G401 (cell line): Measurements from ENCODE around the gene HLA-B. TPM values are rescaled to one million over a fixed set of nuclear protein-coding genes. Genes with fewer than 3 reads are reported as not detected.
"Not testable (repeated sequence)": the region's sequence is repeated elsewhere in the genome, so short reads cannot be mapped to it uniquely, and the experiment has no call there.

Source experiments
- DNase-seq: peaks from one replicate; pipeline ENCODE4 v3.0.0-alpha.2; 2015; ENCODE audit warnings: low spot score
- in situ Hi-C: cut with HindIII; loops from 2 replicates; pipeline ENCODE4 v1.10.0; 2016; ENCODE audit warnings: low sequenced_read_pairs, mixed read lengths
- total RNA-seq: library from RNA; depleted of rRNA; stranded (reverse); fragments of >200 nt; shearing (Covaris generic); gene quantifications from 2 replicates; pipeline ENCODE4 v1.2.3, GENCODE V29; 2014

HLA-B gene
- total RNA-seq, 1 experiment from 2014 or later = 25.4 TPM

GRCh38 chr6:31386977-31387376 is 30.0 kb upstream of the HLA-B start:
- in situ Hi-C loops = no loop called here
- no peak for DNase-seq

DNA sequence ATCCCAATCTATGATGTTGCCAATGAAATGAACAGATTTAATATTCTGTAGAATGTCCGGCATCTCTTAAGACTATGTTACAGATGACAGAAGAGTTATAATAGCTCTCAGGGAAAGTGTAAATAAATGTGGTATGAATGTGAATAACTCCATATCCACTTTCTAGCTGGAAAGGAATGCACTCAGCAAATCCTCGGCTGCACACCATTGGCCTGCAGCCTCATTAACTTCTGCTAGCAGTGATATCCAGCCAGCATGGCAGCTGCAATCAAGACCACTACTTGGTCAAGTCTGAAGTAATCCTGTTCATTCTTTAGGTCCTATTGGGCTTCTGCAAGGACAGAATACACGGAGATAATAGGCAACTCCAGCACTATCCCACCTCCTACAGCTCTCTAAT is 29.1 kb upstream of the HLA-B start:
- DNase-seq = no peak
- in situ Hi-C loops = no loop called here

- in situ Hi-C loops = no loop called here
- DNase-seq = no peak
Observed at GRCh38 chr6:31385041-31385440, 28.1 kb upstream of the HLA-B start.

DNA sequence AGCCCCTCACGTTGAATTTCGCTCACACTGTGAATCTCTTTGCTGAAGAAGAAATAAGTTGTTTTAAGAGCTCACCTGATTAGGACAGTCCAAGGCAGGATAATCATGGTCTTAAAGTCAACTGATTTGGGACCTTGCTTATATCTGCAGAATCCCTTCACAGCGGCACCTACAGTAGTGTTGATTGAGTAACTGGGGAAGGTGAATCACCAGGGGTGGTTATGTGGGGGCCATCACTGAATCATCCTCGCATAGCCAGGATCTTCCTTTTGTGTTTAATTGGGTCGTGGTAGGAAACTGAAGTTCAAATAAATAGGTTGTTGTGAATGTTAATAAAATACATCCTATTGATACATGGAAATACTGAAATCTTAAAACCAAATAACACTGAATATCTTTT is 26.2 kb upstream of the HLA-B start:
- in situ Hi-C loops = no loop called here
- DNase-seq = no peak

- DNase-seq = no peak
- in situ Hi-C loops = no loop called here
Observed at GRCh38 chr6:31381666-31382065, 24.7 kb upstream of the HLA-B start.

DNA sequence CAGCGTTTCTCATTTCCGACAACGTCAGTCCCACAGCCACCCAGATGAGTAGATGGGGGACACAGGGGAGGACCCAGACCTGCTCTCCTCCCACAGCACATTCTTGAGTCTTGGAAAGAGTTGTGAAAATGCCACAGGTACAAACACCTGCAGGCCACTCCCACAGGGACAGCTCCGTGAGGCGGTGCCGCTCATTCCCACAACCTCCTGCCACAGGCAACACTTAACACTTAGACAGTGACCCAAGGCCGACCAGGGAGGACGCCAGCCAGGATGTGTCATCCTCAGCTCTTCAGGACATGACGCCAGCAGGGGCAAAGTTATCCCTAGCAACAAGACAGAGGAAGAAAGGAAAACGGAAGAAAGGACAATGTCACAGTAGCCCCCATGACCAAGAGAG is 22.9 kb upstream of the HLA-B start:
- DNase-seq = no peak
- in situ Hi-C loops = no loop called here

GRCh38 chr6:31378721-31379103 is 21.7 kb upstream of the HLA-B start:
- in situ Hi-C loops = no loop called here
- DNase-seq = no peak

DNA sequence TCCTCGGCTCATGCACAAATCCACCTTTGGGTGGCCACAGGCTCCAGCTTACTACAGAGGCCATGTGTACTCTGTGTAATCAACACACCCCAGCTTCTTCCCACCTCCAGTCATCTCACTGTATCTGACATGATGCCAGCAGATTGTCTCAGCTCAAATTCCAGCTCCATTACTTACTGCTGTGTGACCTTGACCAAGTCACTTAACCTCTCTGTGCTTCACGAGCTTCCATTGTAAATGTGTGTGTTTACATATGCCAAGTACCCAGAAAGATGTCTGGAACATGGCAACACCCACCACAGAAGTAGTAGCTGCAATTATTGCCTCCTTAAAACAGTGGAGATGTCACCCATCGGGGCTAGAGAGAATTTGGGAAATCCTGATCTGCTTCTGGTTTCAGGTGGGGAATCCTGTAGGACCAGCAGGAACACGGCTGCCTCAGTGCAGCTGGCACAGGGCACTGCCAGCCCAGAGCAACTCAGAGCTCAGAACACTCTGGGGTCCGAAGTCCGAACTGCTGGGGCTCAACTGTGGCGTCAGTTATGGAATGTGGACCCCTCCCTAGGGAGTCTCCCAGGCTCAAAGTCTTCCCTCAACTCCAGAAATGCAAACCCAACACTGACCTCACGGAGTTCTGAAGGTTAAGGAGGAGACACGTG is 21.2 kb upstream of the HLA-B start:
- in situ Hi-C loops = no loop called here
- DNase-seq = no peak

DNA sequence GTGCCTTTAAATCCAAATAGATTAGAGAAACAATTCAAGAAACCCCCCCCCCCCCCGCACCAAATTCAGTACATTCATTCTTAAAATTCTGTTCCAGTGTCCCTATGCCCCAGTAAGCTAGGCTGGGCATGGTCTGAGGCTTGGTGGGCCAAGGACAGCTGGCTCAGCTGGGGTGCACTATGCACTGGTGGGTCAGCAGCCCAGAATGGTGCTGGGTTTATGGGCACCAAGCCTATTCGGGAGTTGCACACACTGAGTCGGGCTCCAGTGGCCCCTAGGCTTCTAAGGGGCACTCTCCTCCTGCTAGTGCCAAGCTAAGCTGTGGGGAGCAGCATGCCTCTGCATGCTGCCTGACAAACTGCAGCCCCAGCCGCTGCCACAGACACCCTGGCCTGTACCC is 20.1 kb upstream of the HLA-B start:
- in situ Hi-C loops = no loop called here

DNA sequence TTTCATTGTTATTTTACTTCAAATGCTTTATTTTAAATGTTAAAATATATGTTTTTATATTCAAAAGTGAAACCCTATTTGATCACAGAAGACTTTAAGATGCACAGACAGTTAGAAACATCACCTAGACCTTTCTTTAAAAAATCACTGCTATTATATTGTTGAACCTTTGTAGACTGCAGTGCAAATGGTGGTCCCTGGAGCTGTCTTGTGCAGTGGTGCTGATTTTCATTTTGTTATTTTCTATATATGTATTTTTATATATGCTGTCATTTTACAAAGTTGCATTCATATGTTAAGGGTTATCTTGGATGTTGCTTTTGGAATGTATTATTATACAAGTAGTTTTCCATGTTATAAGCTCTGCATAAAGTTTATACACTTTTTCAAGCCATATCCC is 18.7 kb upstream of the HLA-B start:
- in situ Hi-C loops = no loop called here

More for the DNA sequence above, 20.1 kb upstream of the HLA-B start:
- DNase-seq = no peak

DNA sequence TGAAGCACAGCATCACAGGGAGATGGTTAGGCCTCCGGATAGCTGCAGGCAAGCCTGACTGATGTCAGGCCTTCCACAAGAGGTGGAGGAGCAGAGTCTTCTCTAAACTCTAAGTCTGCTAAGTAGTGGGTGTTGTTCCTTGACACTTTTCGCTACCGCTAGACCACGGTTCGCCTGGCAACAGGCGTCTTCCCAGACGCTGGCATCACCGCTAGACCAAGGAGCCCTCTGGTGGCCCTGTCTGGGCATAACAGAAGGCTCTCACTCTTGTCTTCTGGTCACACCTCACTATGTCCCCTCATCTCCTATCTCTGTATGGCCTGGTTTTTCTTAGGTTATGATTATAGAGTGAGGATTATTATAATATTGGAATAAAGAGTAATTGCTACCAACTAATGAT is 17.1 kb upstream of the HLA-B start:
- in situ Hi-C loops, DNase-seq: not testable (repeated sequence)

More for the DNA sequence above, 18.7 kb upstream of the HLA-B start:
- DNase-seq = no peak

GRCh38 chr6:31368461-31368860 is 11.5 kb upstream of the HLA-B start:
- in situ Hi-C loops = no loop called here
- DNase-seq = peak; percentile 4

DNA sequence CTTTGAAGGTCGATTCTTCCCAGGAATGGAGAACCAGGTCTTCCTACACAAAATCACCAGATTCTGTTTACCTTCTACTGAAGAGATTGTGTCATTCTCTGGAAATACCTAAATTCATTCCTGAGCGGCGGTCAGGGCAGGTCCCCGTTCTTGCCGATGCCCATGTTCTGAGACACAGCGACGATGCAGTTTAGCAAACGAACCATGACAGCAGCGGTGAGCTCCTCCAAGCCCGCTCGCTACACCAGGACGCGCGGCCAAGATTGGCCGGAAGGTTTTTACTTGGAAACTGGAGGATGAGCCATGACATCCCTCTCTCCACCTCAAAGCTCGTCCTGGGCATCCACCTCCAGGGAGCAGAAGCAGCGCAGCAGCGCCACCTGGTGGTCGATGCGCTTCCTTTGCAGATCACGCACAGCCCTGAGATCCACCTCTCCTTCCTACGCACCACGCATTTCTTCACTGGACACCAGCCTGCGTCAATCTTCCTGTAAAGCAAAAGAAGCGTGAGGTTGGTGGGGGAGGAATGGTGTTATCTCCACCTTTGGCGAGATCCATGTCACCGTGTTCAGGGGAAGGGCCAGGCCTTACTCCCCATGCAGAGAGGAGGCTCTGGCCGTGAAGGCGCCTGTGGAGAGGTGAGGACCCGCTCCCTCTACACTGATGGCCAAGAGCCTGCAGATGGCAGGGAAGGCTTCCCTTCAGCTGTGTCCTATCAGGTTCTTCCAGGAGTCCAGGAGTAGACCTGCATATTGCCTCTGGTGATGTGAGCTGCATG is 9.9 kb upstream of the HLA-B start:
- DNase-seq = peak; percentile 99

DNA sequence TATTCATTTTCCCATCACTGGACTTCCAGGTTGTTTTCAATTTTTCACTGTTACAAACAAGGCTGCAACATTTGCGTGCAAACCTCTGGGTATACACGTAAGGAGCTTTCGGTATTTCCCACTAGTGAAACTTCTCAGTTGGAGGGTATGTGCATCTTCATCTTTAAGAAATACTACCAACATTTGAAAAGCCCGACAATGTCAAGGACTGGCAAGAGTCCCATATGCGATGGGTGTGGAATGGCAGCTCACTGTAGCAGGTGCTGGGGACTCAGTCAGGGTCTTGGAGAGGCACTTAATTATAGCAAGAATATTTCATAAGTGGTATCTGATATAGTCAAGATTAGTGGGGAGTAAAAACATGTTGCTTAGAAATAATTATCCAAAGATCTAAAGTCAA is 8.9 kb upstream of the HLA-B start:
- in situ Hi-C loops = no loop called here

More for the DNA sequence above, 9.9 kb upstream of the HLA-B start:
- in situ Hi-C loops = no loop called here

DNA sequence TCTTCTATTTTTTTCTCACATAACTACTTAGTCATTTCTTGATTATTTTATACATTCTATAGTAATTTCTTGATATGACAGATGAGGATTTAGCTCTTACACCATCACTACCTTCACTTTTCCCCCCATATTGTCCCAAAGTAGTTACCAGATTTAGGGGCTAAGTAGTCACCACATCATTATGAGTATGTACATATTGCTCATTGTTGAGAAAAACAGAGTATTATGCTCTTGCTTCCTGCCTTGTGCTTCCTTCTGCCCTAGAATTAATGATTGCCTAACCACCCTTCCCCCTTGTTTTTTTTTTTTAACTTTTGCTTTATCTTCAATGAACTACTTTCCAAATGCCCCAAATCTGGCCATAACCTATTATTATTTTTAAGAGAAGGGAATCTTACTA is 6.8 kb upstream of the HLA-B start:
- no peak for DNase-seq
- in situ Hi-C loops = no loop called here

More for the DNA sequence above, 8.9 kb upstream of the HLA-B start:
- DNase-seq = peak; percentile 38

DNA sequence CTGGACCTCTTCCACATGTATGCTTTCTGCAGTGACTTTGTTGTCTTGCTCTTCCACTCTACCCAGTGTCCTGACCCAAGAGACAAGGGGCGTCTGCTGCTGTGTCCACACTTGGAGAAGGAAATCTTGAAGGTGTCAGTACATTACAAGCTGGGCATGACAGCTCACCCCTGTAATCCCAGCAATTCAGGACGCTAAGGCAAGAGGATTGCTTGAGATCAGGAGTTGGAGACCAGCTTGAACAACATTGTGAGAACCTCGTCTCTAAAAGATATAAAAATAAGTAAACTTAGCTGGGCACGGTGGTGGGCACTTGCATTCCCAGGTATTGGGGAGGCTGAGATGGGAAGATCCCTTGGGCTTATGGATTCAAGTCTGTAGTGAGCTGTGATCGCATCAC is 5.8 kb upstream of the HLA-B start:
- in situ Hi-C loops = no loop called here
- peak; percentile 25 for DNase-seq

GRCh38 chr6:31359581-31359980 is 2.6 kb upstream of the HLA-B start:
- in situ Hi-C loops = no loop called here
- DNase-seq = no peak

- no peak for DNase-seq
- in situ Hi-C loops = no loop called here
Observed at GRCh38 chr6:31358302-31358701, 1.3 kb upstream of the HLA-B start.

DNA sequence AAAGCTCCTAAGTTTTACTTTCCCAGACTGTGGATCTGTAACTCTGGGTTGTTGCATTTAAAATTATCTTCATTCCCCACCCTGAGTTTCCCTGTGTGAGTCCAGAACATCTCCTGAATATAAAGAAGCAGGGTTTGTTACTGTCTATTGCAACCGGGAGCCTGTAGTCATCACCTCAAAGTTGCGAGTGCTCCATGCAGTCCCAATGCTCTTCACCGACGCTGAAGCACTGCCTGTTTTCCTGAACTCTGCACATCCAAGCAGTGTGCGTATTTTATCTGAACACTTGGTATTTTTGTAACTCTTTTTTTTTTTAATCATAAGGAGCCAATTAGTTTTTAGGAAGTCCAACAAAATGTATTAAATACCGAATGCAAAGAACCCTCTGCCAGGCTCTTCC is 907 bp upstream of the HLA-B start:
- in situ Hi-C loops = no loop called here
- DNase-seq = no peak

DNA sequence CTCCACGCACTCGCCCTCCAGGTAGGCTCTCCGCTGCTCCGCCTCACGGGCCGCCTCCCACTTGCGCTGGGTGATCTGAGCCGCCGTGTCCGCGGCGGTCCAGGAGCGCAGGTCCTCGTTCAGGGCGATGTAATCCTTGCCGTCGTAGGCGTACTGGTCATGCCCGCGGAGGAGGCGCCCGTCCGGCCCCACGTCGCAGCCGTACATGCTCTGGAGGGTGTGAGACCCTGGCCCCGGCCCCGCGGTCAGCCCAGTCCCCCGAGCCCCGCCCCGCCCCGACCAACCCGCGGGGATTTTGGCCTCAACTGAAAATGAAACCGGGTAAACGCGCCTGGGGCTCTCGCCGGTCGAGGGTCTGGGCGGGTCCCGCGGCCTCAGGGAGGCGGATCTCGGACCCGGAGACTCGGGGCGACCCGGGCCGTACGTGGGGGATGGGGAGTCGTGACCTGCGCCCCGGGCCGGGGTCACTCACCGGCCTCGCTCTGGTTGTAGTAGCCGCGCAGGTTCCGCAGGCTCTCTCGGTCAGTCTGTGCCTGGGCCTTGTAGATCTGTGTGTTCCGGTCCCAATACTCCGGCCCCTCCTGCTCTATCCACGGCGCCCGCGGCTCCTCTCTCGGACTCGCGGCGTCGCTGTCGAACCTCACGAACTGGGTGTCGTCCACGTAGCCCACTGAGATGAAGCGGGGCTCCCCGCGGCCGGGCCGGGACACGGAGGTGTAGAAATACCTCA is 598 bp downstream of the HLA-B start:
- peak; percentile 27 for DNase-seq
- in situ Hi-C loops = no loop called here
